Tongue (tissue), 2 donors: ENCODE results near the gene LHPP. TPM values are rescaled to one million over a fixed set of nuclear protein-coding genes. Genes with fewer than 3 reads are reported as not detected.
A peak's percentile ranks its signal among the peaks of the same experiment; 100 is the strongest.

Experiments used
- DNase-seq: peaks from one replicate; pipeline ENCODE4 v3.0.0-alpha.2; 2015
- total RNA-seq: library from RNA; depleted of rRNA; stranded (reverse); fragments of >200 nt; gene quantifications from one replicate; pipeline ENCODE4 v1.2.3, GENCODE V29; 2014

Gene LHPP
- total RNA-seq, 1 donor from 2014 or later, result 12.1 TPM

- DNase-seq, result peak; percentile 32
Observed at GRCh38 chr10:124470544-124471434, 9.2 kb downstream of the LHPP start.

GRCh38 chr10:124472071-124472470, 10.4 kb downstream of the LHPP start:
- no peak for DNase-seq

GRCh38 chr10:124473070-124473469, 11.4 kb downstream of the LHPP start:
- DNase-seq, result no peak

GRCh38 chr10:124474514-124475070, 13.0 kb downstream of the LHPP start:
- no peak for DNase-seq

- DNase-seq, result no peak
Observed at GRCh38 chr10:124476043-124476725, 14.6 kb downstream of the LHPP start.

GRCh38 chr10:124477614-124478363, 16.2 kb downstream of the LHPP start:
- DNase-seq, result no peak

- no peak for DNase-seq
Observed at GRCh38 chr10:124478515-124478914, 16.9 kb downstream of the LHPP start.

- DNase-seq, result no peak
Observed at GRCh38 chr10:124480860-124481259, 19.2 kb downstream of the LHPP start.

- DNase-seq, result no peak
Observed at GRCh38 chr10:124481717-124482116, 20.1 kb downstream of the LHPP start.

GRCh38 chr10:124482236-124482800, 20.7 kb downstream of the LHPP start:
- DNase-seq, result no peak

- no peak for DNase-seq
Observed at GRCh38 chr10:124482876-124483275, 21.3 kb downstream of the LHPP start.

GRCh38 chr10:124484031-124484430, 22.4 kb downstream of the LHPP start:
- no peak for DNase-seq

- no peak for DNase-seq
Observed at GRCh38 chr10:124484661-124485060, 23.0 kb downstream of the LHPP start.

GRCh38 chr10:124486635-124487034, 25.0 kb downstream of the LHPP start:
- DNase-seq, result no peak

- no peak for DNase-seq
Observed at GRCh38 chr10:124491105-124491504, 29.5 kb downstream of the LHPP start.

- no peak for DNase-seq
Observed at GRCh38 chr10:124492266-124492665, 30.6 kb downstream of the LHPP start.

- peak; percentile 17 for DNase-seq
Observed at GRCh38 chr10:124493214-124493882, 31.7 kb downstream of the LHPP start.

GRCh38 chr10:124494046-124494807, 32.6 kb downstream of the LHPP start:
- peak; percentile 21 for DNase-seq

GRCh38 chr10:124495162-124495561, 33.5 kb downstream of the LHPP start:
- peak; percentile 59 for DNase-seq

GRCh38 chr10:124495725-124496124, 34.1 kb downstream of the LHPP start:
- DNase-seq, result no peak

- no peak for DNase-seq
Observed at GRCh38 chr10:124496150-124496549, 34.5 kb downstream of the LHPP start.
